Liver (tissue), 9 donors: ENCODE results near the gene SNX10. TPM values are rescaled to one million over a fixed set of nuclear protein-coding genes. Genes with fewer than 3 reads are reported as not detected.

Experiments used
- DNase-seq: peaks from one replicate; pipeline ENCODE4 v3.0.0-alpha.2; 2017; ENCODE audit warnings: low spot score
- H3K27ac ChIP-seq, 2 donors: one replicate each; pipeline ENCODE4 v1.7.0; 2013; ENCODE audit warnings: inconsistent platforms in 2 of 2, low read length in 2 of 2, control low read depth in 1 of 2, low read depth in 1 of 2, mild to moderate bottlenecking in 1 of 2
- H3K27me3 ChIP-seq, 4 donors: one replicate each; pipeline versions ENCODE4 v1.6.1 to v1.7.0; 2013; ENCODE audit warnings: low read length in 3 of 4, inconsistent platforms in 1 of 4, mild to moderate bottlenecking in 1 of 4, moderate library complexity in 1 of 4; ENCODE audit not compliant: control insufficient read depth in 4 of 4, insufficient read depth in 4 of 4
- H3K36me3 ChIP-seq, 4 donors: one replicate each; pipeline versions ENCODE4 v1.6.1 to v1.7.0; 2013; ENCODE audit warnings: low read length in 3 of 4, mild to moderate bottlenecking in 3 of 4, low read depth in 1 of 4, moderate library complexity in 1 of 4; ENCODE audit not compliant: control insufficient read depth in 4 of 4, insufficient read depth in 3 of 4
- H3K4me1 ChIP-seq, 4 donors: one replicate each; pipeline versions ENCODE4 v1.6.1 to v1.7.0; 2013; ENCODE audit warnings: low read length in 3 of 4, mild to moderate bottlenecking in 3 of 4, moderate library complexity in 1 of 4; ENCODE audit not compliant: control insufficient read depth in 4 of 4, insufficient read depth in 4 of 4
- H3K4me3 ChIP-seq, 3 donors: one replicate each; pipeline versions ENCODE4 v1.6.1 to v1.7.0; 2013; ENCODE audit warnings: low read length in 3 of 3, control low read depth in 1 of 3, low read depth in 1 of 3, mild to moderate bottlenecking in 1 of 3
- H3K9ac ChIP-seq, 2 donors: one replicate each; pipeline ENCODE4 v1.7.0; 2013; ENCODE audit warnings: low read length in 2 of 2, mild to moderate bottlenecking in 2 of 2, moderate library complexity in 2 of 2, control low read depth in 1 of 2, low read depth in 1 of 2
- H3K9me3 ChIP-seq, 4 donors: one replicate each; pipeline versions ENCODE4 v1.6.1 to v1.7.0; 2013; ENCODE audit warnings: low read length in 3 of 4; ENCODE audit not compliant: control insufficient read depth in 4 of 4
- EGR1 ChIP-seq, 2 donors: IDR thresholded peaks; 2 replicates each; pipeline ENCODE4 v1.6.1; 2016 to 2018; ENCODE audit warnings: antibody characterized with exemption in 2 of 2, low read depth in 2 of 2
- FOXA1 ChIP-seq: IDR thresholded peaks from 2 replicates; pipeline ENCODE4 v1.6.1; 2016; ENCODE audit warnings: antibody characterized with exemption
- FOXA2 ChIP-seq: IDR thresholded peaks from 2 replicates; pipeline ENCODE4 v1.6.1; 2016; ENCODE audit warnings: antibody characterized with exemption
- GABPA ChIP-seq, 2 donors: IDR thresholded peaks in 1 of 2; conservative IDR thresholded peaks in 1 of 2; 2 replicates each; pipeline ENCODE4 v1.6.1; 2016; ENCODE audit warnings: antibody characterized with exemption in 2 of 2, mild to moderate bottlenecking in 1 of 2, moderate library complexity in 1 of 2
- HNF4A ChIP-seq, 2 donors: conservative IDR thresholded peaks; 2 replicates each; pipeline ENCODE4 v1.6.1; 2016; ENCODE audit warnings: antibody characterized with exemption in 2 of 2, mild to moderate bottlenecking in 2 of 2
- HNF4G ChIP-seq: IDR thresholded peaks from 2 replicates; pipeline ENCODE4 v1.6.1; 2016; ENCODE audit warnings: antibody characterized with exemption
- JUND ChIP-seq, 2 donors: IDR thresholded peaks; 2 replicates each; pipeline ENCODE4 v1.6.1; 2016; ENCODE audit warnings: antibody characterized with exemption in 2 of 2
- NR2F2 ChIP-seq: IDR thresholded peaks from 2 replicates; pipeline ENCODE4 v1.6.1; 2016; ENCODE audit warnings: antibody characterized with exemption
- RAD21 ChIP-seq, 2 donors: IDR thresholded peaks; 2 replicates each; pipeline ENCODE4 v1.6.1; 2016; ENCODE audit warnings: antibody characterized with exemption in 2 of 2, mild to moderate bottlenecking in 2 of 2
- RXRA ChIP-seq, 2 donors: IDR thresholded peaks; 2 replicates each; pipeline ENCODE4 v1.6.1; 2017 to 2018; ENCODE audit warnings: antibody characterized with exemption in 2 of 2, mild to moderate bottlenecking in 1 of 2
- SP1 ChIP-seq: IDR thresholded peaks from 2 replicates; pipeline ENCODE4 v1.6.1; 2018; ENCODE audit warnings: antibody characterized with exemption, mild to moderate bottlenecking
- TAF1 ChIP-seq: conservative IDR thresholded peaks from 2 replicates; pipeline ENCODE4 v1.6.1; 2016; ENCODE audit warnings: antibody characterized with exemption, mild to moderate bottlenecking
- YY1 ChIP-seq: IDR thresholded peaks from 2 replicates; pipeline ENCODE4 v1.6.1; 2016; ENCODE audit warnings: antibody characterized with exemption, mild to moderate bottlenecking
- WGBS: extraction: QIAGEN DNeasy Blood & Tissue Kit; methylation state at CpG from one replicate; pipeline ENCODE4 v1.1.7; 2013; 5-methylcytosine and 5-hydroxymethylcytosine counted together
- polyA plus RNA-seq, 2 donors: library from polyadenylated mRNA; stranded (reverse) in 1 of 2; unstranded in 1 of 2; fragments of 200-250 nt in 1 of 2; fragments of >200 nt in 1 of 2; fragmentation: Nextera tagmentation in 1 of 2; extraction: Ambion mirVana in 1 of 2; gene quantifications; one replicate each; pipeline versions ENCODE4 v1.2.1 to v1.2.3, GENCODE V29; 2013 to 2015
- total RNA-seq, 2 donors: library from RNA; depleted of rRNA; stranded (reverse); fragments of >200 nt; gene quantifications; one replicate each; pipeline ENCODE4 v1.2.3, GENCODE V29; 2014
- TF ChIP-seq, protein P1 (sequence below): IDR thresholded peaks from 2 replicates; pipeline ENCODE4 v1.6.1; 2016; ENCODE audit warnings: antibody characterized with exemption
- TF ChIP-seq, protein P2 (sequence below): IDR thresholded peaks from 2 replicates; pipeline ENCODE4 v1.6.1; 2016; ENCODE audit warnings: antibody characterized with exemption, mild to moderate bottlenecking
- TF ChIP-seq, protein P3 (sequence below): fragments of 150-350 bp; IDR thresholded peaks from 2 replicates; pipeline ENCODE4 v1.5.1; 2017; ENCODE audit warnings: improper control_type of control experiment, low read depth, low read length; ENCODE audit not compliant: missing input control
- TF ChIP-seq, protein P4 (sequence below): IDR thresholded peaks from 2 replicates; pipeline ENCODE4 v1.6.1; 2016; ENCODE audit warnings: antibody characterized with exemption
- TF ChIP-seq, protein P5 (sequence below): IDR thresholded peaks from 2 replicates; pipeline ENCODE4 v1.6.1; 2016; ENCODE audit warnings: antibody characterized with exemption
- donor health status: healthy.
- donor health status: healthy.
- donor health status: healthy.
- donor health status: healthy.
- donor health status: healthy.

The SNX10 gene
- total and polyA plus RNA-seq, 4 donors, result 5.9 to 15.9 (median 12.8) TPM

DNA sequence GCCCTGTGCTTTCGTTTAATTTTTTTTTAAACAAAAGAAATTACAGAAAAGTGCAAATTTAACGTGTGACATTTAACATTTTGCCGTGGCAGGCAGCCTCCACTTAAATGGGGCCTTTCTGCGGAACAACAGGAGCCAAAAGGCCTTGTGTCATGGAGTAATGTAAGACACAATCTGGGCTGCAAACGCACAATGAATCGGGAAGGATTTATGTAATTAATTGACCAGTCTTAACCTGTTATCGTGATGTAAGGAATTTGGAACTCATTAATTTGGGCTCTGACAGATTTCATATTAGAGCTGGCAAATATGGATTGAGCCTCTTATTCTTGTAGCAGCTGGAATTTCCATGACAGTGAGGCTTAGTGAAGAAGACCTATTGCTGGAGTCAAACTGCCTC, 86.4 kb downstream of the SNX10 start:
- 91% methylated on average over 7 of the region's 7 CpGs for WGBS
- Histone ChIP-seq H3K4me1 (peaks cover 7 to 21% (median 13%) of the 10 kb centered on the region in 4 donors), H3K36me3 (no peaks in the 10 kb centered on the region), H3K27me3 (no peaks in the 10 kb centered on the region), H3K27ac (no peak overlapping the region), H3K9ac (no peak overlapping the region), H3K4me3 (no peak overlapping the region), H3K9me3 (no peaks in the 10 kb centered on the region)
- no peak for DNase-seq
- TF ChIP-seq HNF4G (no peak), FOXA2 (no peak), FOXA1 (no peak), RXRA (IDR thresholded peaks at IDR 0.05) (no peak), GABPA (IDR thresholded peaks at IDR 0.05 in 1 of 2, conservative IDR thresholded peaks at IDR 0.05 in 1 of 2) (no peak), TAF1 (no peak), HNF4A (conservative IDR thresholded peaks at IDR 0.05) (no peak), JUND (IDR thresholded peaks at IDR 0.05) (no peak), EGR1 (IDR thresholded peaks at IDR 0.05; ENCODE audit: low read depth in 2 of 2) (no peak), RAD21 (IDR thresholded peaks at IDR 0.05) (no peak), NR2F2 (no peak), SP1 (no peak)
- TF ChIP-seq, protein P1, sequence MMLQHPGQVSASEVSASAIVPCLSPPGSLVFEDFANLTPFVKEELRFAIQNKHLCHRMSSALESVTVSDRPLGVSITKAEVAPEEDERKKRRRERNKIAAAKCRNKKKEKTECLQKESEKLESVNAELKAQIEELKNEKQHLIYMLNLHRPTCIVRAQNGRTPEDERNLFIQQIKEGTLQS, result no peak
- TF ChIP-seq, protein P2, sequence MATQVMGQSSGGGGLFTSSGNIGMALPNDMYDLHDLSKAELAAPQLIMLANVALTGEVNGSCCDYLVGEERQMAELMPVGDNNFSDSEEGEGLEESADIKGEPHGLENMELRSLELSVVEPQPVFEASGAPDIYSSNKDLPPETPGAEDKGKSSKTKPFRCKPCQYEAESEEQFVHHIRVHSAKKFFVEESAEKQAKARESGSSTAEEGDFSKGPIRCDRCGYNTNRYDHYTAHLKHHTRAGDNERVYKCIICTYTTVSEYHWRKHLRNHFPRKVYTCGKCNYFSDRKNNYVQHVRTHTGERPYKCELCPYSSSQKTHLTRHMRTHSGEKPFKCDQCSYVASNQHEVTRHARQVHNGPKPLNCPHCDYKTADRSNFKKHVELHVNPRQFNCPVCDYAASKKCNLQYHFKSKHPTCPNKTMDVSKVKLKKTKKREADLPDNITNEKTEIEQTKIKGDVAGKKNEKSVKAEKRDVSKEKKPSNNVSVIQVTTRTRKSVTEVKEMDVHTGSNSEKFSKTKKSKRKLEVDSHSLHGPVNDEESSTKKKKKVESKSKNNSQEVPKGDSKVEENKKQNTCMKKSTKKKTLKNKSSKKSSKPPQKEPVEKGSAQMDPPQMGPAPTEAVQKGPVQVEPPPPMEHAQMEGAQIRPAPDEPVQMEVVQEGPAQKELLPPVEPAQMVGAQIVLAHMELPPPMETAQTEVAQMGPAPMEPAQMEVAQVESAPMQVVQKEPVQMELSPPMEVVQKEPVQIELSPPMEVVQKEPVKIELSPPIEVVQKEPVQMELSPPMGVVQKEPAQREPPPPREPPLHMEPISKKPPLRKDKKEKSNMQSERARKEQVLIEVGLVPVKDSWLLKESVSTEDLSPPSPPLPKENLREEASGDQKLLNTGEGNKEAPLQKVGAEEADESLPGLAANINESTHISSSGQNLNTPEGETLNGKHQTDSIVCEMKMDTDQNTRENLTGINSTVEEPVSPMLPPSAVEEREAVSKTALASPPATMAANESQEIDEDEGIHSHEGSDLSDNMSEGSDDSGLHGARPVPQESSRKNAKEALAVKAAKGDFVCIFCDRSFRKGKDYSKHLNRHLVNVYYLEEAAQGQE, result no peak
- TF ChIP-seq, protein P3, sequence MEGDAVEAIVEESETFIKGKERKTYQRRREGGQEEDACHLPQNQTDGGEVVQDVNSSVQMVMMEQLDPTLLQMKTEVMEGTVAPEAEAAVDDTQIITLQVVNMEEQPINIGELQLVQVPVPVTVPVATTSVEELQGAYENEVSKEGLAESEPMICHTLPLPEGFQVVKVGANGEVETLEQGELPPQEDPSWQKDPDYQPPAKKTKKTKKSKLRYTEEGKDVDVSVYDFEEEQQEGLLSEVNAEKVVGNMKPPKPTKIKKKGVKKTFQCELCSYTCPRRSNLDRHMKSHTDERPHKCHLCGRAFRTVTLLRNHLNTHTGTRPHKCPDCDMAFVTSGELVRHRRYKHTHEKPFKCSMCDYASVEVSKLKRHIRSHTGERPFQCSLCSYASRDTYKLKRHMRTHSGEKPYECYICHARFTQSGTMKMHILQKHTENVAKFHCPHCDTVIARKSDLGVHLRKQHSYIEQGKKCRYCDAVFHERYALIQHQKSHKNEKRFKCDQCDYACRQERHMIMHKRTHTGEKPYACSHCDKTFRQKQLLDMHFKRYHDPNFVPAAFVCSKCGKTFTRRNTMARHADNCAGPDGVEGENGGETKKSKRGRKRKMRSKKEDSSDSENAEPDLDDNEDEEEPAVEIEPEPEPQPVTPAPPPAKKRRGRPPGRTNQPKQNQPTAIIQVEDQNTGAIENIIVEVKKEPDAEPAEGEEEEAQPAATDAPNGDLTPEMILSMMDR, result no peak

DNA sequence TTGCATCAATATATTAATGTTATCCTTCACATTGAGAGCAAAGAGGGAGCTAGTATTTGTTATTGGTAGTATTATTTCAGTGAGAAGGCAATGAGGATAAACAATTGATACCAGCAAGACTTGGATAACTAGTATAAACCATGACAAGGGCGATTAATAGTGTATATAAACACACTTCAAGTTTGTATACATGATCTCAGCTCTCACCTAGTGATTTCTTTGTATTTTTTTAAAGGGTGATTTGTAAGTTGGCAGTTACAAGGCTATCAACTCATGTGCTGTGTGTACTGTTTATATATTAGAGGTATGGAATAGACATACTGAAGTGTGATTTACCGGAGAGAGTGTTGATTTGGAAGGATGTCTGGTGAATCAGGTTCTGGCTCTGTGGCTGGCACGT, 88.0 kb downstream of the SNX10 start:
- Histone ChIP-seq H3K4me3 (no peak overlapping the region), H3K27me3 (no peaks in the 10 kb centered on the region), H3K4me1 (peaks cover 3 to 15% (median 9%) of the 10 kb centered on the region in 4 donors), H3K36me3 (no peaks in the 10 kb centered on the region), H3K9me3 (no peaks in the 10 kb centered on the region), H3K9ac (no peak overlapping the region), H3K27ac (no peak overlapping the region)
- DNase-seq, result no peak
- WGBS, result 75% methylated on average over 3 of the region's 3 CpGs
- TF ChIP-seq EGR1 (IDR thresholded peaks at IDR 0.05; ENCODE audit: low read depth in 2 of 2) (no peak), TAF1 (no peak), YY1 (no peak), SP1 (no peak), FOXA2 (no peak), HNF4G (no peak), FOXA1 (no peak), RXRA (IDR thresholded peaks at IDR 0.05) (no peak), NR2F2 (no peak), RAD21 (IDR thresholded peaks at IDR 0.05) (no peak), HNF4A (conservative IDR thresholded peaks at IDR 0.05) (no peak), GABPA (IDR thresholded peaks at IDR 0.05 in 1 of 2, conservative IDR thresholded peaks at IDR 0.05 in 1 of 2) (no peak), JUND (IDR thresholded peaks at IDR 0.05) (no peak)
- TF ChIP-seq, protein P4, sequence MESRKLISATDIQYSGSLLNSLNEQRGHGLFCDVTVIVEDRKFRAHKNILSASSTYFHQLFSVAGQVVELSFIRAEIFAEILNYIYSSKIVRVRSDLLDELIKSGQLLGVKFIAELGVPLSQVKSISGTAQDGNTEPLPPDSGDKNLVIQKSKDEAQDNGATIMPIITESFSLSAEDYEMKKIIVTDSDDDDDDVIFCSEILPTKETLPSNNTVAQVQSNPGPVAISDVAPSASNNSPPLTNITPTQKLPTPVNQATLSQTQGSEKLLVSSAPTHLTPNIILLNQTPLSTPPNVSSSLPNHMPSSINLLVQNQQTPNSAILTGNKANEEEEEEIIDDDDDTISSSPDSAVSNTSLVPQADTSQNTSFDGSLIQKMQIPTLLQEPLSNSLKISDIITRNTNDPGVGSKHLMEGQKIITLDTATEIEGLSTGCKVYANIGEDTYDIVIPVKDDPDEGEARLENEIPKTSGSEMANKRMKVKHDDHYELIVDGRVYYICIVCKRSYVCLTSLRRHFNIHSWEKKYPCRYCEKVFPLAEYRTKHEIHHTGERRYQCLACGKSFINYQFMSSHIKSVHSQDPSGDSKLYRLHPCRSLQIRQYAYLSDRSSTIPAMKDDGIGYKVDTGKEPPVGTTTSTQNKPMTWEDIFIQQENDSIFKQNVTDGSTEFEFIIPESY, result no peak
- TF ChIP-seq, protein P3, result no peak
- TF ChIP-seq, protein P5, sequence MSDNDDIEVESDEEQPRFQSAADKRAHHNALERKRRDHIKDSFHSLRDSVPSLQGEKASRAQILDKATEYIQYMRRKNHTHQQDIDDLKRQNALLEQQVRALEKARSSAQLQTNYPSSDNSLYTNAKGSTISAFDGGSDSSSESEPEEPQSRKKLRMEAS, result no peak
- TF ChIP-seq, protein P1, result no peak
